WTC11 (cell line): ENCODE measurements around the gene USP34.

Experiments used
- CTCF ChIP-seq: fragments of 200-600 bp; IDR thresholded peaks from 2 replicates; pipeline ENCODE4 v1.8.0; 2022; ENCODE audit warnings: antibody characterized with exemption
- USF1 ChIP-seq: sonication (generic); formaldehyde crosslinking; IDR thresholded peaks from 2 replicates; pipeline ENCODE4 v1.8.0; 2022; ENCODE audit warnings: mild to moderate bottlenecking, missing genetic modification reagents
- ZNF138 ChIP-seq: sonication (generic); formaldehyde crosslinking; conservative IDR thresholded peaks from 2 replicates; pipeline ENCODE4 v1.8.1; 2022; ENCODE audit warnings: mild to moderate bottlenecking, moderate library complexity, missing genetic modification reagents

GRCh38 chr2:61452392-61452791 lies 18.5 kb downstream of the USP34 start:
- TF ChIP-seq USF1 (CRISPR knock-in tag) (no peak), CTCF (no peak), ZNF138 (CRISPR knock-in tag) (no peak)
